ENCODE results near the gene USP4. TPM values are rescaled to one million over a fixed set of nuclear protein-coding genes. Genes with fewer than 3 reads are reported as not detected.

The USP4 gene
- total and polyA plus RNA-seq, 2 of the 13 experiments (the other 11 are each of a cell fraction or from before 2014, with no cell fraction given), result 9.2 to 20.8 TPM

DNA sequence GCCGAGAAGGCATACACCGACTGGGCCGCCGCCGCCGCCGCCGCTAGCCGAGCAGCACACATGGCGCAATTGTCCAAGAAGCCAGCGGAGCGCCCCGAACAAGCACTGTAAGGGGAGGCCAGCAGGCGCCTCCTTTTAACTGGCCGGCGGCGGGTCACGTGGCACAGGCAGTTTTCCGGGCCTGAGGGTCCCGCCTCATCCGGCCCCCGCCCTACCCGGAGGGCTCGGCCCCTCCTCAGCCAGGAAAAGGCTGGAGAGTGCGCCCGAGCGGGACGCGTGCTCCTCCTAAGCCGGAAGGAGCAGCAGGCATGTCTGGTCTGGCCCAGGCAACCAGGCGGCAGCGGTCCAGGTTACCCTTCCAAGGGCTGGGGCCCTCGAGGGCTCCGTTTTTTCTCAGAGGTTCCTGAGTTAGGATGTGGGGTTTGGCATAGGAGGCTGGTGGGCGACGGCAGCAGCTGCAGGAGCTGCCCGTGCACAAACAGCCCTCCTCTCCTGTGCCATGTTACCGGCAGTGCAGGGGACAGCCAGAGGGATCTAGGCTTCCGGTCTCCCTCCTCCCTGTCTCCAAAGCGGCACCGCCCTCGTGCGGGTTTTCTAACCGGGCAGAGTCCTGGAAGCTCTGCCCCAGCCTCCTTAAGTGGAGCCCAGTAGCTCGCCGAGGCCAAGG, 18.5 kb upstream of the USP4 start, which contains the start of gene GPX1 (continued):
- TF ChIP-seq GATAD1 (CRISPR knock-in tag; IDR thresholded peaks at IDR 0.05) (peak; percentile 78), PRDM15 (CRISPR knock-in tag; IDR thresholded peaks at IDR 0.05) (0 out of 2 replicates have a peak, but pooled peaks have one; percentile 56), KMT2A (CRISPR knock-in tag; IDR thresholded peaks at IDR 0.05) (peak; percentile 74; the same call in 1 of the 2 replicates), ZNF713 (CRISPR knock-in tag; IDR thresholded peaks at IDR 0.05) (no peak), ZNF552 (CRISPR knock-in tag; IDR thresholded peaks at IDR 0.05; ENCODE audit: borderline replicate concordance) (peak; percentile 85; the same call in 1 of the 2 replicates), GABPB1 (CRISPR knock-in tag; IDR thresholded peaks at IDR 0.05) (peak; percentile 94), MEF2D (CRISPR knock-in tag; IDR thresholded peaks at IDR 0.05) (peak; percentile 14; the same call in 1 of the 2 replicates), RFXANK (CRISPR knock-in tag; IDR thresholded peaks at IDR 0.05) (no peak), TBX3 (IDR thresholded peaks at IDR 0.05; ENCODE audit: borderline replicate concordance) (no peak), MED1 (CRISPR knock-in tag; IDR thresholded peaks at IDR 0.05) (peak; percentile 88), ZBTB46 (CRISPR knock-in tag; IDR thresholded peaks at IDR 0.05; ENCODE audit: borderline replicate concordance) (no peak), DRAP1 (CRISPR knock-in tag; IDR thresholded peaks at IDR 0.05) (peak; percentile 96), PHF8 (CRISPR knock-in tag; IDR thresholded peaks at IDR 0.05) (peak; percentile 65), SRSF9 (IDR thresholded peaks at IDR 0.05; ENCODE audit: borderline replicate concordance, insufficient read depth, low read depth, low read length, poor library complexity, severe bottlenecking) (no peak), ZNF720 (CRISPR knock-in tag; IDR thresholded peaks at IDR 0.05) (no peak), ZNF232 (CRISPR knock-in tag; IDR thresholded peaks at IDR 0.05; ENCODE audit: borderline replicate concordance) (peak; percentile 67; the same call in 1 of the 2 replicates), ZNF773 (CRISPR knock-in tag; IDR thresholded peaks at IDR 0.05; ENCODE audit: borderline replicate concordance) (no peak), ZC3H4 (CRISPR knock-in tag; IDR thresholded peaks at IDR 0.05; ENCODE audit: borderline replicate concordance) (no peak), NCOA1 (CRISPR knock-in tag; IDR thresholded peaks at IDR 0.05) (0 out of 2 replicates have a peak, but pooled peaks have one; percentile 76), ZBTB3 (CRISPR knock-in tag; IDR thresholded peaks at IDR 0.05; ENCODE audit: borderline replicate concordance, low read depth) (no peak), ZNF839 (CRISPR knock-in tag; IDR thresholded peaks at IDR 0.05; ENCODE audit: borderline replicate concordance) (peak; percentile 67; the same call in 1 of the 2 replicates), IRX3 (CRISPR knock-in tag; IDR thresholded peaks at IDR 0.05; ENCODE audit: borderline replicate concordance, low read depth) (peak; percentile 96; the same call in 1 of the 2 replicates), IRF2 (CRISPR knock-in tag; IDR thresholded peaks at IDR 0.05) (peak; percentile 76; the same call in 1 of the 2 replicates), ZNF136 (CRISPR knock-in tag; IDR thresholded peaks at IDR 0.05; ENCODE audit: low read depth) (no peak), POLR2AphosphoS2 (IDR thresholded peaks at IDR 0.05; ENCODE audit: low read depth, low read length) (no peak), KLF6 (CRISPR knock-in tag; IDR thresholded peaks at IDR 0.05) (peak; percentile 85; the same call in 1 of the 2 replicates)

All from HepG2 (cell line).